ENCODE data around the gene IFNG-AS1. TPM values are rescaled to one million over a fixed set of nuclear protein-coding genes. Genes with fewer than 3 reads are reported as not detected.

The IFNG-AS1 gene
- total RNA-seq, 4 donors from 2014 or later = 0.27 to 0.50 TPM; not detected in 2

- no peak overlapping the region for H3K4me3 ChIP-seq (replicated peaks in 1 of 3)
- TF ChIP-seq POLR2A (IDR thresholded peaks at IDR 0.05) = no peak
- TF ChIP-seq CTCF (IDR thresholded peaks at IDR 0.05) = no peak
- H3K27me3 ChIP-seq = no peaks in the 10 kb centered on the region
- 86 to 89% methylated on average over 1 of the region's 1 CpG for WGBS, 2 donors
- H3K9me3 ChIP-seq = no peaks in the 10 kb centered on the region
- H3K36me3 ChIP-seq = no peaks in the 10 kb centered on the region
- no peak overlapping the region for H3K27ac ChIP-seq
- DNase-seq = no peak
- peaks cover 4 to 7% of the 10 kb centered on the region in 2 donors for H3K4me1 ChIP-seq
- intact Hi-C loops (cut with DNase I) = no loop called here
Measured at GRCh38 chr12:68030248-68030647, 41.0 kb downstream of the IFNG-AS1 start.

- no peak for DNase-seq
- WGBS, 2 donors = 93% methylated on average over 3 of the region's 3 CpGs
- Histone ChIP-seq H3K27ac (no peak overlapping the region), H3K9me3 (no peaks in the 10 kb centered on the region), H3K4me3 (replicated peaks in 1 of 3) (no peak overlapping the region), H3K4me1 (peaks cover 4 to 7% of the 10 kb centered on the region in 2 donors), H3K27me3 (no peaks in the 10 kb centered on the region), H3K36me3 (no peaks in the 10 kb centered on the region)
- no peak for TF ChIP-seq CTCF (IDR thresholded peaks at IDR 0.05)
- no peak for TF ChIP-seq POLR2A (IDR thresholded peaks at IDR 0.05)
- intact Hi-C loops (cut with DNase I) = no loop called here
Measured at GRCh38 chr12:68031174-68031573, 41.9 kb downstream of the IFNG-AS1 start.

GRCh38 chr12:68031881-68032739, 42.9 kb downstream of the IFNG-AS1 start:
- H3K36me3 ChIP-seq = no peaks in the 10 kb centered on the region
- peak; percentile 60 to 68 for DNase-seq

GRCh38 chr12:68034567-68034966, 45.3 kb downstream of the IFNG-AS1 start:
- no peak for TF ChIP-seq CTCF (IDR thresholded peaks at IDR 0.05)
- H3K4me3 ChIP-seq (replicated peaks in 1 of 3) = no peak overlapping the region
- intact Hi-C loops (cut with DNase I) = no loop called here
- no peak overlapping the region for H3K27ac ChIP-seq
- no peak for DNase-seq
- no peaks in the 10 kb centered on the region for H3K36me3 ChIP-seq
- H3K9me3 ChIP-seq = no peaks in the 10 kb centered on the region
- H3K27me3 ChIP-seq = no peaks in the 10 kb centered on the region
- H3K4me1 ChIP-seq = peaks cover 4 to 7% of the 10 kb centered on the region in 2 donors
- WGBS, 2 donors = 91 to 93% methylated on average over 5 of the region's 5 CpGs

More at GRCh38 chr12:68031881-68032739, 42.9 kb downstream of the IFNG-AS1 start:
- Histone ChIP-seq H3K4me3 (replicated peaks in 1 of 3) (no peak overlapping the region), H3K27me3 (no peaks in the 10 kb centered on the region), H3K4me1 (peaks cover 4 to 7% of the 10 kb centered on the region in 2 donors), H3K27ac (peak overlapping the region in 1 of 3 donors; percentile 32), H3K9me3 (no peaks in the 10 kb centered on the region)
- intact Hi-C loops (cut with DNase I) = no loop called here
- WGBS, 2 donors = 48 to 51% methylated on average over 9 of the region's 9 CpGs
- peak in 1 of 2 donors; percentile 13 for TF ChIP-seq POLR2A (IDR thresholded peaks at IDR 0.05)
- TF ChIP-seq CTCF (IDR thresholded peaks at IDR 0.05) = no peak

- DNase-seq = no peak
- H3K27ac ChIP-seq = no peak overlapping the region
- whole genome bisulfite sequencing, 2 donors = 90 to 93% methylated on average over 7 of the region's 7 CpGs
- peaks cover 4% of the 10 kb centered on the region in 2 donors for H3K4me1 ChIP-seq
- H3K9me3 ChIP-seq = no peaks in the 10 kb centered on the region
- H3K36me3 ChIP-seq = no peaks in the 10 kb centered on the region
- intact Hi-C loops (cut with DNase I) = no loop called here
- H3K4me3 ChIP-seq (replicated peaks in 1 of 3) = no peak overlapping the region
- TF ChIP-seq CTCF (IDR thresholded peaks at IDR 0.05) = no peak
- TF ChIP-seq POLR2A (IDR thresholded peaks at IDR 0.05) = no peak
- no peaks in the 10 kb centered on the region for H3K27me3 ChIP-seq
Measured at GRCh38 chr12:68036642-68037041, 47.4 kb downstream of the IFNG-AS1 start.
